T-helper 9 cell (primary cell): ENCODE data around the gene CD34.
"Not testable (repeated sequence)": the region's sequence is repeated elsewhere in the genome, so short reads cannot be mapped to it uniquely, and the experiment has no call there.

Experiments
- DNase-seq: peaks from one replicate; pipeline ENCODE4 v3.0.0-alpha.2; 2020

CD34 gene

GRCh38 chr1:207926984-207927383 lies 16.1 kb upstream of the CD34 start:
- no peak for DNase-seq

GRCh38 chr1:207925969-207926368 lies 15.0 kb upstream of the CD34 start:
- DNase-seq = not testable (repeated sequence)

- no peak for DNase-seq
Measured at GRCh38 chr1:207925210-207925609, 14.3 kb upstream of the CD34 start.

DNA sequence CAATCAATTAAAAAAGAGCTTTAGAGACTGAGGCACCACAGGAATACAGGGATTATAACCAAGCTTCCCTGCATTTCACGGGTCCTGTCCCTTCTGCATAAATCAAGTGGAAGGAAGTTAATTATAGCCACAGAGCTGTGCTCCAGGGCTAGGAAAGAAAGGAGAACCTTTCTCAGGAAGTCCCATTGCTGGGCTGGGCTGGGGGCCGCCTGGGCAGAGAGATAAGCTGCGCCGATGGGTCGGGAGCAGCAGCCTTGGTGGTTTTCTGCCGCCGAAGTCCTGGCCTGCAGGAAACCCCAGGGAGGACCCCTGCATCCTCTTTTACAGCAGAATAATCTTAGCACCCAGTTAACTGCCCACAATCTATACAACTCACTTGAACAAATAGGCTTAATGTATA lies 12.6 kb upstream of the CD34 start:
- DNase-seq = no peak

- DNase-seq = no peak
Measured at GRCh38 chr1:207923121-207923520, 12.2 kb upstream of the CD34 start.

- no peak for DNase-seq
Measured at GRCh38 chr1:207922554-207922953, 11.6 kb upstream of the CD34 start.

GRCh38 chr1:207921321-207921720 lies 10.4 kb upstream of the CD34 start:
- no peak for DNase-seq

- no peak for DNase-seq
Measured at GRCh38 chr1:207920444-207921021, 9.6 kb upstream of the CD34 start.

- no peak for DNase-seq
Measured at GRCh38 chr1:207919523-207920170, 8.7 kb upstream of the CD34 start.

DNA sequence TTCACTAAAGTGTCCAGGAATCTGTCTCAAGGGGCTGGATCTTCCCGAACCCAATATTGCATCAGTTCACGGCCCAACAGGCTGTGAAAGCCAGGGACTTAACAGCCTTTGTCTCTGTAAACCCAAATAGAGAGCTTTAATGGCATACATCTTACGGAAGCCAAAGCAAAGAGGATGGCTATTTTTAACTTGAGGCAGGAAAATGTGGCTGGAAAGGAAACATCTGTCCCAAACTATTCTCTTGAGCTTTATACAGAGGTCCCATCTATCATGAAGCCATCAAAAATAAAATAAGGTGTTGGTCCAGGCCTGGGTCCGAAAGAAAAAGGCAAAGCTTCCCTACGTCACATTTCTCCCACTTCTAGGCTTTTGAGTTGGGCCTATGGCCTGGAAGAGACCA lies 7.7 kb upstream of the CD34 start:
- DNase-seq = no peak

DNA sequence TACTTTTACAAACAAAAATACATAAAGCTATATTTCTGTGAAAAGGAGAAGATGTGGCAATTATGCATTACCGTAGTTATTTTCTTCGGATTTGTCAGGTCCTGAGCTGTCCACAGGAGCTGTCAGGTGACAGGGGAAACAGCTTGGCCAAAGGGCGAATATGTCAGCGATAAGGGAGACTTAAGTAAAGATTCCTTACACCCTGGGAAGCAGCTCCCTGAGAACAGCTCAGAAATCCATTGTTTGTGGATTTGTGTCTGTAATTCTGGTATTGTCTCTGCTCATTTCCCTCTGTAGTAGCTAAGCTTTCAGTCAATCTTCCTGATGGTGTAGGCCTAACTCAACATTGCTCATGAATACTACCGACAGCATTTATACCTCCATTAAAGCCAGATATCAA lies 7.1 kb upstream of the CD34 start:
- DNase-seq = no peak

DNA sequence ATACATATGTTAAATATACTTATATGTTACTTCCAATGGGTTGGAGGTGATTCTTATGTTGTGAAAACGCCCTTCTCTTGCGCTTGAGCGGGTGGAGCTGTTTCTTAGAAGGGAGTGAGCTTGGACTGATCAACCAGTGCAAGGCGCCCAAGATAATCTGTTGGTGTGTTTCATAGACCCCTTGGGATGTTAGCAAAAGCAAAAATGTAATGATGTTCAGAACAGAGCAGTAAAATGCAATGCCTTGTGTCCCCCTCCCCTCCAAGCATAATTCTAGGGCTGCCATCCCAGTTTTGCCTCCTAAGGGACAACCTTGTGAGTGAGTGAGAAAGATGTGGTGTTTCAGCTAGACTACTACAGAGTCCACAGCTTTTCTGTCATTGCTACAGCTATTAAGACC lies 6.2 kb upstream of the CD34 start:
- DNase-seq = no peak

GRCh38 chr1:207913951-207914350 lies 3.0 kb upstream of the CD34 start:
- DNase-seq = no peak

DNA sequence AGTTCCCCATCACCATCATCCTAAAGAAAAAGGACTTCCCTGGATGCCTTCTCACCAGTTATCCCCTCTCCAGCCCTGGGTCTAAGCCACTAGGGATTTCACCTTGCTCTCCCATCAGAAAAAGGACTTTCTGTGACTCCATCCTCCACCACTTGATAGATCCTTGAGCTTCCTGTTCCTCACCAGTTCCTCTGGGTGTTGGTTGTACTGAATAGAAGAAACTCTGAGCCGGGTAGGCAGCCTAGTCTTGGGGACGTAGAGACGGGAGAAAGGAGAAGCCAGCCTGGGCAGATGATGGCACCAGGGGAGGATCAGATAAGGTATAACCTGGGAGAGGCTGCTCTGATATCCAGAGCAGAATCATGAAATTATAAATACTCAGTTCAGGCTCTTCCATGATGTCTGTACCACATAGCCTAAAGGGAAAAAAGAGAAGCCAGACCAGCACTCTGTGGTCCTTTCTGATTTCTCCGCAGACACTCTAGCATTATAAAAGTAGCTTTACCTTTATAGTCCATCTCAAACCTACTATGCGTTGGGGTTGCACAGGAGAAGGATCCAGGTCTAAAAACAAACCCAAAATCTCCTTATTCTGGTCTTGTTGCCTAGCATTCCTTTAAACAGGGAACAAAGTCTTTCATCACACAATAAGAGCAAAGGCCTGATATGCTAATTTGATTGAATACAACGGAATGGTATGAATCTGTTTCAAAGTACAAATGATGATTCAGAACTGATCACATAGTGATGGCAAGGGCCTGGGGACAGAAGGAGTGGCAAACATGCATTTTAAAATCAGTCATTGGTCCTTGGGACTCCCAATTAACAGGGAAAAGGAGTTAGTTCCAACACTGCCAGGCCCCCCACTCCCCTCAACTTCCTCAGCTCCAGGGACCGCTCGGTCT lies 1.2 kb upstream of the CD34 start:
- no peak for DNase-seq

DNA sequence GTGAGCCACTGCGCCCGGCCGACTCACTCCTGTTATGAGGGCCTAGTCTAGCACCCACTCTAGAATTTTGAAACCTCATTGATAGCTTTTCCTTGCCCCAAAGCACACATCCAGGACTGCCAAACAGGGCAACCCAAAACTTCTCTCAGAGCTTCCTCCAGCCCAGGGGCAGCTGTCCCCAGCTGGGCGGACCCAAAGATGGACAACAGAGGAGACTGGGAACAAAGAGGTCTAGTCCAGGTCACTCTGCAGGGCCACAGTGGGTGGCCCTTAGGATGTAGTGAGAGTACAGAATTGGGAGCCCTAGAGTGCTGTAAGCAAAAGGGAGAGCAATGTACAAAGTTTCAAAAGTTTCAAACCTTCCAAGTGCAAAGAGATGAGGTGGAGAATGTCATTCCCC lies 1.2 kb downstream of the CD34 start:
- no peak for DNase-seq

DNA sequence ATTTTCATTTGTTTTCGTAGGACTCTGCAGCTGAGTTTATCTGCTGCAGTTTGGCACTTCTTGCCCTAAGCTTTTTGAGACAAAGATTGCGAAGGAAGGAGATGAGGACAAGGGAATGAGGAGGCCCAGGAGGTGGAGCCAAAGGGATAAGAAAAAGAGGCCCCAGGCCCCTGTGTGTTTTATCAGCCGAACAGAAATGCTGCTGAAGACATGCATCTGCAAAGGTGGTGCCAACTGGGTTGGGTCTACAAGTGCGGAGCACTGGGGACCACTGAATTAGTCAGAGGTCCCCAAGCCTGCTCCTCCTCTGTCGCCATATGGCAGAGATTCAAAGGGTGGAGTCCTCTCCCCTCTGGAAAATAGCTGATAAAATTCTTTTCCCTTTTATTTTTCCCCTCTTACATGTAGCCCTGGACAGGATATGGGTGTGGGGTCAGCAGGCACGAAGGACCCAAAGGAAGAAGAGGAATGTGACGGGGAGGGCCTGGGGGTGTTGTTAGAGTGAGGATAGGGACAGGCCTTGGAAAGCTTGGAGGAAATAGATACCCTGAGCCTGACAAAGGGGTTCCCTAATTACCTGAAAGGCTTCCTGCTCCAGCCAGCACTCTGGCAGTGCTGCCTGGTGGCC lies 2.7 kb downstream of the CD34 start:
- DNase-seq = no peak

DNA sequence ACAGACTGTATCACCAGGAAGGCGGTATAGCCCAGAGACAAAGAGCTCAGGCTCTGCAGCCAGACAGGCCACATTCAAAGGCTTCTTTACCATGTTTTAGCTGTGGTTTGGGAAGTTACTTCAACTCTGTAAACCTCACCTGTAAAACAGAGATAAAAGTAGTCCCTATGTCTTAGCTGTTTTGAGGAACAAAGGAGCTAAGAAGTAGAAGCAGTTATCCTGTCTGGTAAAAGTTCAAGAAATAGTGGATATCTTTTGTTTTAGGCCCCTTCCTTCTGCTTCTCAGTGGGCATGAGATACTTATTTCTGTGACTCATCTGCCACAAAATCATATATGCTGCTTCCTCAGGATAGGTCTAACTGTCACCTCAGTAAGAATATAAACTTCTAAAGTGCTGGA lies 6.5 kb downstream of the CD34 start:
- DNase-seq = no peak

DNA sequence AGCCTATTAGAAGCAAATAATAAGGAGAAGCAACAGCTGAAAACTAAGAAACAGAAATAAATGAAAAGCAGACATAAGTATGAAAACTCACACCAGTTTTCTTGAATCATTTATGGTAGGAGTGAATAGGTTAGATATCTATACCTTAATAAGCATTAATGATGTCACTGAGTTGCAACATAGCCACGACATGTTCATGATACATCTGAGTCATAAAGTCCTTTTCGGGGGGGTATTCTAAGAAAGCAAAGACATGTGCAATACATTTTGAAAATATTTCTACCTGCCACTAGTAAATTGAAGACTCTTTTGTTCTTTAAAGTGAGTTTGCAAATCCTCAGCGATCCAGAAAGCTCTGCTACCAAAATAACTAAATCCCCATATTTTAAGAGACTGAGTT lies 7.2 kb downstream of the CD34 start:
- DNase-seq = no peak

- no peak for DNase-seq
Measured at GRCh38 chr1:207903053-207903452, 7.9 kb downstream of the CD34 start.

GRCh38 chr1:207902566-207902965 lies 8.4 kb downstream of the CD34 start:
- DNase-seq = no peak

GRCh38 chr1:207901041-207901653 lies 9.8 kb downstream of the CD34 start:
- DNase-seq = no peak

- no peak for DNase-seq
Measured at GRCh38 chr1:207898836-207899235, 12.1 kb downstream of the CD34 start.

DNA sequence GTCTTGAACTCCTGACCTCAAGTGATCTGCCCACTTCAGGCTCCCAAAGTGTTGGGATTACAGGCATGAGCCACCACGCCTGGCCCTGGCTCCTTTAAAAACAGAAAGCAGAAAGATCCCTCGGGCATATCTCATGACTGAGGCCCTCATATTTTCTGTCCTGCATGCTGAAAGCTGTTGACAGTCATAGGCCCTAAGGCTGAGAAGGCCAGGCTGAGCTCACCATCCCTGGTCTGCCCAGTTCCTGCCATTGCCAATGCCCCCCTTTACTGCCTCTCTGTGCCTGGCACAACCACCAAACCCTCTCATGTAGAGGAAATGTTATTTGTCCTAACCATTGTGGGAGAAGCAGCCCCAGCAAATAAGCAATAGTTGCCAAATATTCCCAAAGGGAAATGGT lies 12.7 kb downstream of the CD34 start:
- no peak for DNase-seq
